Keratinocyte (primary cell): Measurements from ENCODE around the gene PNPLA2. TPM values are rescaled to one million over a fixed set of nuclear protein-coding genes. Genes with fewer than 3 reads are reported as not detected.

ENCODE experiments used
- DNase-seq: peaks from one replicate; pipeline ENCODE4 v3.0.0-alpha.2; 2011; ENCODE audit warnings: low read depth, missing footprints, low spot score
- FAIRE-seq: peaks from 2 replicates; lab custom pipeline; 2011; peaks lifted over from hg19 to GRCh38; lab: Jason Lieb, UNC
- H2AFZ ChIP-seq: 2 replicates; pipeline ENCODE4 v1.6.0; 2012; ENCODE audit warnings: low read length, control low read depth, inconsistent platforms; ENCODE audit not compliant: control insufficient read depth
- H3K27ac ChIP-seq: 2 replicates; pipeline ENCODE4 v1.5.1; 2011; ENCODE audit warnings: low read length; ENCODE audit not compliant: control insufficient read depth, insufficient read depth
- H3K27me3 ChIP-seq: 3 replicates; pipeline ENCODE4 v1.6.0; 2011; ENCODE audit warnings: low read length; ENCODE audit not compliant: control insufficient read depth, insufficient read depth; ENCODE audit errors: extremely low read depth
- H3K36me3 ChIP-seq, 2 experiments: 2 replicates in 1 of 2; 3 replicates in 1 of 2; pipeline ENCODE4 v1.5.1; 2011; ENCODE audit warnings: low read length in 2 of 2, mild to moderate bottlenecking in 1 of 2; ENCODE audit not compliant: control insufficient read depth in 2 of 2, insufficient read depth in 2 of 2; ENCODE audit errors: extremely low read depth in 1 of 2
- H3K4me1 ChIP-seq: 3 replicates; pipeline ENCODE4 v1.5.1; 2011; ENCODE audit warnings: low read length; ENCODE audit not compliant: control insufficient read depth, insufficient read depth; ENCODE audit errors: extremely low read depth
- H3K4me2 ChIP-seq: 3 replicates; pipeline ENCODE4 v1.6.0; 2011; ENCODE audit warnings: low read depth, low read length; ENCODE audit not compliant: control insufficient read depth, insufficient read depth; ENCODE audit errors: extremely low read depth
- H3K4me3 ChIP-seq, 3 experiments: fragments of 200-600 bp in 1 of 3; sonication (generic) in 1 of 3; 2 replicates in 2 of 3; 3 replicates in 1 of 3; pipeline ENCODE4 v1.5.1; 2011 to 2016; ENCODE audit warnings: low read length in 3 of 3, mild to moderate bottlenecking in 3 of 3, control low read depth in 2 of 3, inconsistent platforms in 1 of 3, low read depth in 1 of 3, mixed read lengths in 1 of 3, mixed run types in 1 of 3, moderate library complexity in 1 of 3; ENCODE audit not compliant: control insufficient read depth in 2 of 3, insufficient read depth in 2 of 3; ENCODE audit errors: extremely low read depth in 1 of 3
- H3K79me2 ChIP-seq: 2 replicates; pipeline ENCODE4 v1.6.0; 2012; ENCODE audit warnings: low read length; ENCODE audit not compliant: control insufficient read depth, insufficient read depth
- H3K9ac ChIP-seq: 3 replicates; pipeline ENCODE4 v1.6.0; 2011; ENCODE audit warnings: low read length; ENCODE audit not compliant: control insufficient read depth, insufficient read depth; ENCODE audit errors: extremely low read depth
- H3K9me1 ChIP-seq: 3 replicates; pipeline ENCODE4 v1.6.0; 2011; ENCODE audit warnings: low read length; ENCODE audit not compliant: control insufficient read depth, insufficient read depth; ENCODE audit errors: extremely low read depth
- H3K9me3 ChIP-seq: 2 replicates; pipeline ENCODE4 v1.5.1; 2012; ENCODE audit warnings: low read depth, low read length; ENCODE audit not compliant: control insufficient read depth
- H4K20me1 ChIP-seq: 3 replicates; pipeline ENCODE4 v1.6.0; 2011; ENCODE audit warnings: low read length; ENCODE audit not compliant: control insufficient read depth, insufficient read depth; ENCODE audit errors: extremely low read depth
- CTCF ChIP-seq, 3 experiments: IDR thresholded peaks in 1 of 3; conservative IDR thresholded peaks in 1 of 3; optimal IDR thresholded peaks in 1 of 3; 2 replicates in 2 of 3; 3 replicates in 1 of 3; pipeline versions ENCODE3 to v1.5.1; 2011; ENCODE audit warnings: low read length in 3 of 3, mild to moderate bottlenecking in 3 of 3, moderate library complexity in 2 of 3, control low read depth in 1 of 3, inconsistent platforms in 1 of 3; ENCODE audit not compliant: insufficient read depth in 2 of 3; ENCODE audit errors: extremely low read depth in 1 of 3
- EZH2 ChIP-seq: IDR thresholded peaks from one replicate; pipeline ENCODE4 v1.6.1; 2012; ENCODE audit warnings: inconsistent platforms, mild to moderate bottlenecking, low read length, moderate library complexity
- dilution Hi-C: fragments of 300-500 bp; cut with MboI; formaldehyde crosslinking; loops from one replicate; pipeline ENCODE4 v1.7.0; 2020; ENCODE audit warnings: low sequenced_read_pairs; ENCODE audit not compliant: extremely low pct_ligation_motif_present
- polyA plus RNA-seq, 5 experiments: library from polyadenylated mRNA; depleted of rRNA in 3 of 5; stranded (reverse) in 3 of 5; stranded (forward) in 1 of 5; unstranded in 1 of 5; fragments of >200 nt; gene quantifications; 1 replicate in 1 of 5; 2 replicates in 3 of 5; 3 replicates in 1 of 5; pipeline versions ENCODE4 v1.2.1 to v1.2.3, GENCODE V29; 2011 to 2012; ENCODE audit warnings: missing spikeins in 2 of 5, low read depth in 1 of 5, low replicate concordance in 1 of 5

PNPLA2 gene
- polyA plus RNA-seq, 1 donor (not counting 4 experiments of a cell fraction or from before 2014, with no cell fraction given), result 5.3 TPM

DNA sequence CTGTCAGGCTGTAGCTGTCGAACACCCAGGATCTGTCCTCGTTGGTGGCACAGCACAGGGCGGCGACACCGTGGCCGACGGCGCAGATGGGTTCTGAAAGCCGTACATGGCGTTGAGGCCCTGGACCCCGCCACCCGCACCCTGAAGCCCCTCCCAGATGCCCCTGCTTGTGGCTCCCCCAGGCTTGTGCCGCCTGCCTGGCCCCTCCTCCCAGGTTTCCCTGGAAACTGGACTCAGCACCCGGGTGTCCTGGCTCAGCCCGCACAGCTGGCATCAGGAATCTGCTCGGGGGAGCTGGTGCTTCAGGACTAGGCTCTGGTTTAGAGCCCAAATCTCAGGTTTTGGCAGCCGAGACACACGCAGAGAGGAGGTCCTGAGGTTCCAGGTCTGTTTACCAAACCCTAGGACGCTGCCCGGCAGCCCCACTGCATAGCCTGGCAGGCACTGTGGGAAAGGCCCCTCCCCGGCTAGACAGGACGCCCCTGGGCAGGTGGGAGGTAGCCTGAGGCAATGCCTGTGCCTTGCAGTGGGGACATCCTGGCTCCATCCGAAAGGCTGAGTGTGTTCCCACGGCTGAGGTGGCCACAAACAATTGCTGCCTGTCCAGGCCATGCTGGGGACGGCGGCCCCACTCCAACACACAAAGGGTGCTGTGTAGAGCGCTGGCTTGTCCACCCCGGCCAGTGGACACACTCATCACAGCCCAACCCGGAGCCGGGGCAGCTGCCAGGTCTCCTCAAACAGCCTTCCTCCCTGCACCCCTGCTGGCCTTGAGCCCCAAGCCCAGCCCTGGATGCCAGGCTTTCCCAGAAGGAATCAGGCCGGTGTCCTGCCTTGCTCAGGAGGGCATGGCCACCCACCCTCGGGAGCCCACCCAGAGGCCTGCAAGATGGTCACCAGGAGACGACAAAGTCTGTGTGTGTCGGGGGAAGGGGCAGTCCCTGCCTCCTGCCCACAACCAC, 46.0 kb upstream of the PNPLA2 start:
- peaks cover 68% of the 10 kb centered on the region for H3K79me2 ChIP-seq
- no peaks in the 10 kb centered on the region for H3K27me3 ChIP-seq
- TF ChIP-seq CTCF (optimal IDR thresholded peaks at IDR 0.05 in 1 of 3, IDR thresholded peaks at IDR 0.05 in 1 of 3, conservative IDR thresholded peaks at IDR 0.05 in 1 of 3; ENCODE audit: extremely low read depth in 1 of 3, insufficient read depth in 2 of 3, low read length in 3 of 3) (no peak), EZH2 (no peak)
- H4K20me1 ChIP-seq, result peaks cover 15% of the 10 kb centered on the region
- H3K27ac ChIP-seq, result no peak overlapping the region
- DNase-seq (no peak), FAIRE-seq (no peak)
- peaks cover 10% of the 10 kb centered on the region for H3K9me1 ChIP-seq
- no peaks in the 10 kb centered on the region for H3K9me3 ChIP-seq
- no peak overlapping the region for H3K4me2 ChIP-seq
- H3K4me3 ChIP-seq, result no peak overlapping the region
- dilution Hi-C loops, result no loop called here
- H3K36me3 ChIP-seq, result peaks cover 39 to 41% of the 10 kb centered on the region in 2 experiments
- peaks cover 10% of the 10 kb centered on the region for H3K4me1 ChIP-seq
- no peak overlapping the region for H2AFZ ChIP-seq
- H3K9ac ChIP-seq, result no peak overlapping the region

GRCh38 chr11:773425-773824, 45.3 kb upstream of the PNPLA2 start:
- TF ChIP-seq EZH2 (no peak), CTCF (optimal IDR thresholded peaks at IDR 0.05 in 1 of 3, IDR thresholded peaks at IDR 0.05 in 1 of 3, conservative IDR thresholded peaks at IDR 0.05 in 1 of 3; ENCODE audit: extremely low read depth in 1 of 3, insufficient read depth in 2 of 3, low read length in 3 of 3) (no peak)
- H3K27me3 ChIP-seq, result no peaks in the 10 kb centered on the region
- peaks cover 15% of the 10 kb centered on the region for H4K20me1 ChIP-seq
- no peak overlapping the region for H3K9ac ChIP-seq
- peaks cover 12% of the 10 kb centered on the region for H3K9me1 ChIP-seq
- dilution Hi-C loops, result no loop called here
- DNase-seq (no peak), FAIRE-seq (no peak)
- H3K27ac ChIP-seq, result no peak overlapping the region
- no peaks in the 10 kb centered on the region for H3K9me3 ChIP-seq
- no peak overlapping the region for H3K4me3 ChIP-seq
- H3K36me3 ChIP-seq, result peaks cover 39 to 40% of the 10 kb centered on the region in 2 experiments
- H3K79me2 ChIP-seq, result peaks cover 74% of the 10 kb centered on the region
- H2AFZ ChIP-seq, result no peak overlapping the region
- peaks cover 15% of the 10 kb centered on the region for H3K4me1 ChIP-seq
- no peak overlapping the region for H3K4me2 ChIP-seq
